Measurements from ENCODE around the gene SON. TPM values are rescaled to one million over a fixed set of nuclear protein-coding genes. Genes with fewer than 3 reads are reported as not detected.

The SON gene
- total RNA-seq, 1 experiment from 2014 or later: 329 TPM

DNA sequence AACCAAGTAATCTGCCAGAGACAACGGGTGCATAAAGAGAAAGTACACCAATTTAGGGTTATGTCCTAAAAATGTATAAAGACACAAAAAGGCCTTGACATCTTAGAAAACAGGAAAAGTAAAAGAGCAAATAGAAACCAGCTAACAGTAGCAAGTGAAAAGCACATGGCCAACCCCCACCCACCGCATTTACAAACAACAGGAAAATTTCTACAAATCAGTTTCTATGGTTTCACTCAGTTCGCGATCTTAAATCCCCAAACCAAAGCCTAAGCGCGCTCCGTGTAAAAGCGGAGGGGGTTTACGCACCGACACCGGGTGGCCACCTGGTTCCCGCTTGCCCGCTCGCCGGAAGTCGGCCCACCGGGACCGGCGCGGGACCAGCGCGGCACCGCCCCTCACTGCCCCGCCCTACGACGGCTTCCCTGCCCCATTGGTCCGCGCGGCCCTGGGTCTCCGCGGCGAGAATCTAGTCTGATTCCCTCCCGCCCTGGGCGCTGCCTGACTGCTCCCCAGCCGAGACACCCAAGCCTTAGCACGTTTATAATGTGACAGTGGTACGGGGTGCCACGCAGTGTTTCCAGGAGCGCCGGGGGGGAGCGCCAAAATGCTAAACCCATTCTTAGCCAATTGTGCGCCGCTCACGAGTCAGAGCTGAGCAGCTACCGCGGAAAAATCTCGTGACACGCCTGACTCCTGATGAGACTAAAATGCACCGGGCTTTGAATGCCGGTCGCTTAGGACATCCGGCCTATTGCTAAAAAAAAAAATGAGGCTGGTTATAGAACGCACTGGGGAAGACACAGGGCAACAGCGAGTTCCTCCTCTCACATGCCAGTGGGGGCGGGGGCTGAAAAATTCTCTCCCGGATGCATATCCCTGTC lies 840 bp upstream of the SON start, which contains the start of gene GART:
TSS of gene GART (minus strand) at position 362 of the 884 bp plus-strand sequence. CDS start 2,802 bp downstream, outside the sequence.
- Histone ChIP-seq H4K91ac (ENCODE audit: insufficient read length, low read depth, low read length) (no peak within 1 kb of the TSS), H2AFZ (ENCODE audit: low read length) (peak within 1 kb of the TSS; percentile 53), H4K5ac (ENCODE audit: insufficient read length, low read depth, low read length) (peak within 1 kb of the TSS; percentile 79), H3K4me2 (ENCODE audit: insufficient read depth, insufficient read length, low read length) (peak within 1 kb of the TSS; percentile 98), H2BK12ac (ENCODE audit: insufficient read length, low read depth, low read length) (no peak within 1 kb of the TSS), H2BK120ac (ENCODE audit: low read depth, low read length, poor library complexity, severe bottlenecking) (peak within 1 kb of the TSS; percentile 79), H3K14ac (ENCODE audit: insufficient read depth, low read length) (peak within 1 kb of the TSS; percentile 97), H2BK5ac (ENCODE audit: insufficient read length, low read length) (peak within 1 kb of the TSS; percentile 91), H4K8ac (replicated peaks; ENCODE audit: insufficient read length, low read depth, low read length) (no peak within 1 kb of the TSS), H4K20me1 (ENCODE audit: control insufficient read depth, insufficient read depth, insufficient read length) (no peaks in the 10 kb centered on the region), H3K9ac (ENCODE audit: extremely low read depth, insufficient read length, low read length) (peak within 1 kb of the TSS; percentile 100), H3K9me3 (ENCODE audit: control insufficient read depth, low read depth, low read length) (no peaks in the 10 kb centered on the region), H3K56ac (ENCODE audit: insufficient read length, low read depth, low read length) (peak within 1 kb of the TSS; percentile 98), H3K27ac (ENCODE audit: insufficient read length, low read depth, low read length) (peak within 1 kb of the TSS; percentile 98), H3T11ph (ENCODE audit: low read length) (peak within 1 kb of the TSS; percentile 81), H3K4me1 (ENCODE audit: insufficient read depth, low read length) (no peaks in the 10 kb centered on the region), H3K4ac (ENCODE audit: low read depth, low read length) (peak within 1 kb of the TSS; percentile 7; the same call in 1 of the 2 replicates), H3K79me1 (ENCODE audit: insufficient read depth, low read depth, low read length, poor library complexity, severe bottlenecking) (peaks cover 5% of the 10 kb centered on the region), H2AK5ac (ENCODE audit: insufficient read length, low read length) (no peak within 1 kb of the TSS), H2BK20ac (ENCODE audit: low read depth, low read length, poor library complexity, severe bottlenecking) (no peak within 1 kb of the TSS), H3K18ac (ENCODE audit: insufficient read length, low read depth, low read length) (peak within 1 kb of the TSS; percentile 99), H3K23me2 (ENCODE audit: insufficient read length, low read depth, low read length, poor library complexity, severe bottlenecking) (no peaks in the 10 kb centered on the region), H3K23ac (ENCODE audit: insufficient read length, low read depth, low read length) (no peak within 1 kb of the TSS), H2BK15ac (ENCODE audit: low read depth, low read length) (no peak within 1 kb of the TSS), H3K27me3 (ENCODE audit: insufficient read depth, low read length) (no peaks in the 10 kb centered on the region), H3K79me2 (ENCODE audit: insufficient read depth, low read length) (peaks cover 41% of the 10 kb centered on the region)
- Mint-ChIP-seq H3K4me1 (peaks cover 24 to 27% of the 10 kb centered on the region in 2 experiments), H3K4me3 (peak within 1 kb of the TSS; percentile 97 to 99), H3K27ac (peak within 1 kb of the TSS; percentile 100), H3K9me3 (no peaks in the 10 kb centered on the region; a peak in 2 of 5 replicates), H3K36me3 (ENCODE audit: insufficient read depth in 1 of 3, low read depth in 3 of 3) (peaks cover 30 to 60% (median 42%) of the 10 kb centered on the region in 3 experiments), H3K27me3 (ENCODE audit: low read depth) (no peaks in the 10 kb centered on the region)
- peak; percentile 85 for DNase-seq
- WGBS (ENCODE audit: extremely low coverage, insufficient read length, low lambda C conversion rate): no CpG with 5 or more reads among the region's 56 CpGs
- TF ChIP-seq, protein P1, sequence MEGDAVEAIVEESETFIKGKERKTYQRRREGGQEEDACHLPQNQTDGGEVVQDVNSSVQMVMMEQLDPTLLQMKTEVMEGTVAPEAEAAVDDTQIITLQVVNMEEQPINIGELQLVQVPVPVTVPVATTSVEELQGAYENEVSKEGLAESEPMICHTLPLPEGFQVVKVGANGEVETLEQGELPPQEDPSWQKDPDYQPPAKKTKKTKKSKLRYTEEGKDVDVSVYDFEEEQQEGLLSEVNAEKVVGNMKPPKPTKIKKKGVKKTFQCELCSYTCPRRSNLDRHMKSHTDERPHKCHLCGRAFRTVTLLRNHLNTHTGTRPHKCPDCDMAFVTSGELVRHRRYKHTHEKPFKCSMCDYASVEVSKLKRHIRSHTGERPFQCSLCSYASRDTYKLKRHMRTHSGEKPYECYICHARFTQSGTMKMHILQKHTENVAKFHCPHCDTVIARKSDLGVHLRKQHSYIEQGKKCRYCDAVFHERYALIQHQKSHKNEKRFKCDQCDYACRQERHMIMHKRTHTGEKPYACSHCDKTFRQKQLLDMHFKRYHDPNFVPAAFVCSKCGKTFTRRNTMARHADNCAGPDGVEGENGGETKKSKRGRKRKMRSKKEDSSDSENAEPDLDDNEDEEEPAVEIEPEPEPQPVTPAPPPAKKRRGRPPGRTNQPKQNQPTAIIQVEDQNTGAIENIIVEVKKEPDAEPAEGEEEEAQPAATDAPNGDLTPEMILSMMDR (conservative IDR thresholded peaks at IDR 0.05): no peak
